H9 (cell line): Measurements from ENCODE around the gene SLC19A1. TPM values are rescaled to one million over a fixed set of nuclear protein-coding genes. Genes with fewer than 3 reads are reported as not detected.

ENCODE experiments used
- DNase-seq: peaks from one replicate; pipeline ENCODE4 v3.0.0-alpha.2; 2017
- H2AFZ ChIP-seq: one replicate; pipeline ENCODE4 v1.6.1; 2013; ENCODE audit warnings: mild to moderate bottlenecking, low read length, control low read depth, moderate library complexity
- H2AK5ac ChIP-seq: 2 replicates; pipeline ENCODE4 v1.6.1; 2013; ENCODE audit warnings: low read length, control low read depth, mixed read lengths; ENCODE audit not compliant: insufficient read length
- H2BK120ac ChIP-seq: one replicate; pipeline ENCODE4 v1.6.1; 2013; ENCODE audit warnings: low read depth, mild to moderate bottlenecking, low read length, control low read depth, inconsistent platforms; ENCODE audit not compliant: poor library complexity, severe bottlenecking
- H2BK12ac ChIP-seq: 2 replicates; pipeline ENCODE4 v1.6.1; 2013; ENCODE audit warnings: low read length, control low read depth, mixed read lengths, low read depth; ENCODE audit not compliant: insufficient read length
- H2BK15ac ChIP-seq: 2 replicates; pipeline ENCODE4 v1.6.1; 2013; ENCODE audit warnings: low read depth, low read length, control low read depth
- H2BK20ac ChIP-seq: one replicate; pipeline ENCODE4 v1.6.1; 2013; ENCODE audit warnings: low read depth, mild to moderate bottlenecking, low read length, control low read depth, inconsistent platforms; ENCODE audit not compliant: poor library complexity, severe bottlenecking
- H2BK5ac ChIP-seq: 2 replicates; pipeline ENCODE4 v1.6.1; 2013; ENCODE audit warnings: low read length, control low read depth, mixed read lengths; ENCODE audit not compliant: insufficient read length
- H3K14ac ChIP-seq: 2 replicates; pipeline ENCODE4 v1.6.1; 2013; ENCODE audit warnings: low read length, control low read depth; ENCODE audit not compliant: insufficient read depth
- H3K18ac ChIP-seq: 2 replicates; pipeline ENCODE4 v1.6.1; 2013; ENCODE audit warnings: low read depth, mild to moderate bottlenecking, mixed read lengths, low read length, control low read depth; ENCODE audit not compliant: insufficient read length
- H3K23ac ChIP-seq: 2 replicates; pipeline ENCODE4 v1.6.1; 2013; ENCODE audit warnings: low read length, control low read depth, mixed read lengths, low read depth; ENCODE audit not compliant: insufficient read length
- H3K23me2 ChIP-seq: 2 replicates; pipeline ENCODE4 v1.6.1; 2013; ENCODE audit warnings: low read depth, mild to moderate bottlenecking, mixed read lengths, low read length, control low read depth; ENCODE audit not compliant: insufficient read length, poor library complexity, severe bottlenecking
- H3K27ac ChIP-seq: 2 replicates; pipeline ENCODE4 v1.5.1; 2013; ENCODE audit warnings: low read length, control low read depth, mixed read lengths, low read depth; ENCODE audit not compliant: insufficient read length
- H3K27me3 ChIP-seq: 2 replicates; pipeline ENCODE4 v1.6.1; 2013; ENCODE audit warnings: low read length, control low read depth, inconsistent platforms; ENCODE audit not compliant: insufficient read depth
- H3K4ac ChIP-seq: 2 replicates; pipeline ENCODE4 v1.6.1; 2013; ENCODE audit warnings: low read depth, mild to moderate bottlenecking, control low read depth, inconsistent platforms, low read length, moderate library complexity
- H3K4me1 ChIP-seq: 2 replicates; pipeline ENCODE4 v1.6.1; 2013; ENCODE audit warnings: low read length, control low read depth, inconsistent platforms; ENCODE audit not compliant: insufficient read depth
- H3K4me2 ChIP-seq: 2 replicates; pipeline ENCODE4 v1.6.1; 2013; ENCODE audit warnings: low read length, control low read depth, mixed read lengths; ENCODE audit not compliant: insufficient read length, insufficient read depth
- H3K56ac ChIP-seq: 2 replicates; pipeline ENCODE4 v1.6.1; 2013; ENCODE audit warnings: low read depth, mild to moderate bottlenecking, mixed read lengths, low read length, control low read depth; ENCODE audit not compliant: insufficient read length
- H3K79me1 ChIP-seq: 2 replicates; pipeline ENCODE4 v1.6.1; 2013; ENCODE audit warnings: low read depth, mild to moderate bottlenecking, moderate library complexity, low read length, control low read depth, inconsistent platforms; ENCODE audit not compliant: insufficient read depth, poor library complexity, severe bottlenecking
- H3K79me2 ChIP-seq: 2 replicates; pipeline ENCODE4 v1.6.1; 2013; ENCODE audit warnings: low read length, control low read depth, inconsistent platforms; ENCODE audit not compliant: insufficient read depth
- H3K9ac ChIP-seq: 2 replicates; pipeline ENCODE4 v1.6.1; 2013; ENCODE audit warnings: low read length, control low read depth, mixed read lengths; ENCODE audit not compliant: insufficient read length; ENCODE audit errors: extremely low read depth
- H3K9me3 ChIP-seq: one replicate; pipeline ENCODE4 v1.6.1; 2013; ENCODE audit warnings: low read depth, low read length, inconsistent platforms; ENCODE audit not compliant: control insufficient read depth
- H3T11ph ChIP-seq: one replicate; pipeline ENCODE4 v1.6.1; 2013; ENCODE audit warnings: mild to moderate bottlenecking, low read length, control low read depth, inconsistent platforms
- H4K20me1 ChIP-seq: one replicate; pipeline ENCODE4 v1.6.1; 2013; ENCODE audit not compliant: control insufficient read depth, insufficient read length, insufficient read depth
- H4K5ac ChIP-seq: 2 replicates; pipeline ENCODE4 v1.6.1; 2013; ENCODE audit warnings: low read depth, mild to moderate bottlenecking, mixed read lengths, low read length, control low read depth; ENCODE audit not compliant: insufficient read length
- H4K8ac ChIP-seq: replicated peaks from 2 replicates; pipeline ENCODE4 v1.6.1; 2013; ENCODE audit warnings: low read length, control low read depth, mixed read lengths, low read depth; ENCODE audit not compliant: insufficient read length
- H4K91ac ChIP-seq: 2 replicates; pipeline ENCODE4 v1.6.1; 2013; ENCODE audit warnings: low read depth, mild to moderate bottlenecking, moderate library complexity, mixed read lengths, low read length, control low read depth; ENCODE audit not compliant: insufficient read length
- H3K27ac Mint-ChIP-seq, 3 experiments: 2 replicates in 2 of 3; 3 replicates in 1 of 3; pipeline ENCODE4 v1.8.0; 2020 to 2021; ENCODE audit warnings: mixed read lengths in 3 of 3, mild to moderate bottlenecking in 1 of 3, moderate library complexity in 1 of 3
- H3K27me3 Mint-ChIP-seq: 2 replicates; pipeline ENCODE4 v1.8.0; 2021; ENCODE audit warnings: low read depth, mild to moderate bottlenecking, moderate library complexity, mixed read lengths
- H3K36me3 Mint-ChIP-seq, 3 experiments: 2 replicates in 2 of 3; 3 replicates in 1 of 3; pipeline ENCODE4 v1.8.0; 2020 to 2021; ENCODE audit warnings: low read depth in 3 of 3, mixed read lengths in 3 of 3; ENCODE audit not compliant: insufficient read depth in 1 of 3
- H3K4me1 Mint-ChIP-seq, 2 experiments: 2 replicates each; pipeline ENCODE4 v1.8.0; 2020; ENCODE audit warnings: mixed read lengths in 2 of 2
- H3K4me3 Mint-ChIP-seq, 2 experiments: 2 replicates in 1 of 2; 3 replicates in 1 of 2; pipeline ENCODE4 v1.8.0; 2020 to 2021; ENCODE audit warnings: mild to moderate bottlenecking in 2 of 2, mixed read lengths in 2 of 2, moderate library complexity in 1 of 2
- H3K9me3 Mint-ChIP-seq, 2 experiments: 2 replicates in 1 of 2; 3 replicates in 1 of 2; pipeline ENCODE4 v1.8.0; 2020; ENCODE audit warnings: mild to moderate bottlenecking in 2 of 2, mixed read lengths in 2 of 2, moderate library complexity in 1 of 2
- WGBS: extraction: QIAGEN DNeasy Blood & Tissue Kit; methylation state at CpG from one replicate; pipeline ENCODE4 v1.1.7; 2013; ENCODE audit warnings: missing lambda C conversion rate, low lambda C conversion rate, mixed read lengths; ENCODE audit not compliant: insufficient read length; ENCODE audit errors: extremely low coverage; 5-methylcytosine and 5-hydroxymethylcytosine counted together
- total RNA-seq: library from RNA; stranded (reverse); gene quantifications from 2 replicates; pipeline ENCODE4 v1.2.1, GENCODE V29; 2021
- TF ChIP-seq, protein P1 (sequence below): fragments of 200-600 bp; sonication (generic); conservative IDR thresholded peaks from 3 replicates; pipeline ENCODE4 v1.8.0; 2021; ENCODE audit warnings: antibody characterized with exemption, mild to moderate bottlenecking

The SLC19A1 gene
- total RNA-seq, 1 experiment from 2014 or later = 32.4 TPM

DNA sequence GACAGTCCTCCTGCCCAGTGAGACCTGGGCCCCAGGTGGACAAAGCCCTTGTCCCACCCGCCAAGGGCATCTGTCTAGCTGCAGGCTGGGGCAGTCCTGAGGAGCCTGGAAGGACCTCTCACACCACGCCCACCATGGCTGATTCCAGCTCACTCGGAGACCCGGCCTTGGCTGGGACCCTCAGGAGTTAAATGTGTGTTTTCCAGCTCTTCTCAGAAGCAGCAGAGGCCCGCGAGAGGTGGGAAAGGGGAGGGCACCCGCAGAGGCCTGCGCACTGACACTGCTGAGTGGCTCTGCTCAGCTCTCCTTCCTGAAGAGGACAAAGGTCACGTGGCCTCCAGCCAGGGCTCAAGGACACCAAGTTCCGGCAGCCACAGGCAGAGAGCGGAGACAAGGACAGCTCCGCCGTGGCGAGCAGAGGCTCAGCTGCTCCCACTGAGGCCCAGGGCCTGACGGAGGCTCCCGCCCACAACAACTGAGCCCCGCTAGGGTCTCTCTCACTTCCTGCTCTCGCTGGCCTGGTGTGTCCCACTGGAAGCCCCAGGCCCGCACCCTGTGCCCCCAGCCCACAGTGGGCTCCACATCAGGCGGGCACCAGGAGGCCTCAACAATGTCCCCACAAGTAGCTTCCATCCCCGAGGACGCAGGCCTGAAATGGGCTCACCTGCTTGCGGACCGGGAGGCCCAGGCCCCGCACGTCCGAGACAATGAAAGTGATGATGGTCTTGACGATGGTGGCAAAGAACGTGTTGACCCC, 16.9 kb downstream of the SLC19A1 start:
- TF ChIP-seq, protein P1, sequence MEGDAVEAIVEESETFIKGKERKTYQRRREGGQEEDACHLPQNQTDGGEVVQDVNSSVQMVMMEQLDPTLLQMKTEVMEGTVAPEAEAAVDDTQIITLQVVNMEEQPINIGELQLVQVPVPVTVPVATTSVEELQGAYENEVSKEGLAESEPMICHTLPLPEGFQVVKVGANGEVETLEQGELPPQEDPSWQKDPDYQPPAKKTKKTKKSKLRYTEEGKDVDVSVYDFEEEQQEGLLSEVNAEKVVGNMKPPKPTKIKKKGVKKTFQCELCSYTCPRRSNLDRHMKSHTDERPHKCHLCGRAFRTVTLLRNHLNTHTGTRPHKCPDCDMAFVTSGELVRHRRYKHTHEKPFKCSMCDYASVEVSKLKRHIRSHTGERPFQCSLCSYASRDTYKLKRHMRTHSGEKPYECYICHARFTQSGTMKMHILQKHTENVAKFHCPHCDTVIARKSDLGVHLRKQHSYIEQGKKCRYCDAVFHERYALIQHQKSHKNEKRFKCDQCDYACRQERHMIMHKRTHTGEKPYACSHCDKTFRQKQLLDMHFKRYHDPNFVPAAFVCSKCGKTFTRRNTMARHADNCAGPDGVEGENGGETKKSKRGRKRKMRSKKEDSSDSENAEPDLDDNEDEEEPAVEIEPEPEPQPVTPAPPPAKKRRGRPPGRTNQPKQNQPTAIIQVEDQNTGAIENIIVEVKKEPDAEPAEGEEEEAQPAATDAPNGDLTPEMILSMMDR = no peak
- Mint-ChIP-seq H3K27ac (no peak overlapping the region), H3K9me3 (peaks cover 20 to 26% of the 10 kb centered on the region in 2 experiments), H3K36me3 (peaks cover 43 to 52% (median 44%) of the 10 kb centered on the region in 3 experiments), H3K27me3 (peaks cover 5% of the 10 kb centered on the region; the same call in 1 of the 2 replicates), H3K4me3 (no peak overlapping the region; a peak in 1 of 5 replicates), H3K4me1 (no peaks in the 10 kb centered on the region; a peak in 1 of 4 replicates)
- no peaks in the 10 kb centered on the region for H4K20me1 ChIP-seq
- no peak overlapping the region for H3K4ac ChIP-seq
- no peak overlapping the region for H2BK15ac ChIP-seq
- H2BK20ac ChIP-seq = no peak overlapping the region
- H3K4me1 ChIP-seq = no peaks in the 10 kb centered on the region
- H3K23ac ChIP-seq = no peak overlapping the region
- H3K23me2 ChIP-seq = no peaks in the 10 kb centered on the region
- no peak overlapping the region for H4K8ac ChIP-seq
- no peak overlapping the region for H3K9ac ChIP-seq
- H3K56ac ChIP-seq = no peak overlapping the region
- H3K79me1 ChIP-seq = no peaks in the 10 kb centered on the region
- DNase-seq = no peak
- H2BK5ac ChIP-seq = no peak overlapping the region
- no peak overlapping the region for H2AFZ ChIP-seq
- no peak overlapping the region for H2AK5ac ChIP-seq
- no peak overlapping the region for H3K14ac ChIP-seq
- no CpG with 5 or more reads among the region's 29 CpGs for WGBS
- no peak overlapping the region for H3T11ph ChIP-seq
- H3K9me3 ChIP-seq = no peaks in the 10 kb centered on the region
- no peak overlapping the region for H4K5ac ChIP-seq
- H3K27me3 ChIP-seq = no peaks in the 10 kb centered on the region
- H3K4me2 ChIP-seq = no peak overlapping the region
- H4K91ac ChIP-seq = no peak overlapping the region
- H3K18ac ChIP-seq = no peak overlapping the region
- no peak overlapping the region for H3K27ac ChIP-seq
- no peak overlapping the region for H2BK12ac ChIP-seq
- no peak overlapping the region for H2BK120ac ChIP-seq
- no peaks in the 10 kb centered on the region for H3K79me2 ChIP-seq
